Fibroblast of villous mesenchyme (primary cell): ENCODE measurements around the gene TTC31. TPM values are rescaled to one million over a fixed set of nuclear protein-coding genes. Genes with fewer than 3 reads are reported as not detected.
"Not testable (repeated sequence)": the region's sequence is repeated elsewhere in the genome, so short reads cannot be mapped to it uniquely, and the experiment has no call there.

Source experiments
- DNase-seq: peaks from one replicate; pipeline ENCODE4 v3.0.0-alpha.2; 2010; ENCODE audit warnings: low read depth
- H3K4me3 ChIP-seq: 2 replicates; pipeline ENCODE4 v1.5.1; 2011; ENCODE audit warnings: low read depth, mild to moderate bottlenecking, low read length
- CTCF ChIP-seq: IDR thresholded peaks from 2 replicates; pipeline ENCODE4 v1.5.1; 2012; ENCODE audit warnings: low read depth, mild to moderate bottlenecking, low read length; ENCODE audit not compliant: insufficient read depth
- total RNA-seq: library from RNA; depleted of rRNA; stranded (reverse); fragments of >200 nt; gene quantifications from 2 replicates; pipeline ENCODE4 v1.2.3, GENCODE V29; 2012

The TTC31 gene
- total RNA-seq, 1 donor, result 8.6 TPM

DNA sequence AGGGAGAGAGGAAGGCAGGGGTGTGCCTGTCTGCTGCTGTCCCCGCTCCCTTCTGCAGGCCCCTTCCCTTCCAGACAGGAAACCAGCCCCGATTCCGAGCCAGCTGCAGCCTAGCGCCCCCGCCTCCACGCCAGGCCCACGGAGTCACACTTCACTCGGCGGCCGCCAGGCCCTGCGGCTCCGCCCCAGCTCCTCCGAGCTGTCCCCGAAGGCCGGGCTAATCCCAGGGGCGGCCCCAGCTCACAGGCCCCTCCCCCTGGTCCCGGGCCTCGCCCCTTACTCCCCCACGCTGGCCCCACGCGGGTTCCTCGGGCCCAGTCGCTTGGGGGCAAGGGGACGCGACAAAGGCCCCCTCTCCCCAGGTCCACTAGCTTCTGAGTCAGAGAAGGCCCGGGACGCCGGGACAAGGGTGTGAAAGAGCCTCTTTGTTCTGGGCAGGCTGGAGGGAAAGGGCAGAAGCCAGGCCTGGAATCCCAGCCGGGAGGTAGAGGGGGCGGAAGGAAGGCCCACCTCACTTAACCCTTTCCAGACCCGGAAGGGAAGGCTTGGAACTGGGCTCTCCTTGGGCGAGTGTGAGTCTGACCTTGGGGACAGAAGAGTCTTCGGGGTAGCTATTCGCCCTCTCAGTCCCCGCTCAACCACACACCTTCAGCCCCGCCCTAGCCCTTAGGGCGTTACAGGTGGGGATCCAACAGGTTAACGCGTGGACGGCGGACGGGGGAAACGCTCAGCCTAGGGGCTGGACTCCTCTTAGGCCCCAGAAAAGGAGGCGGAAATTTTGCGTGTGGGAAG, 42.3 kb upstream of the TTC31 start:
- DNase-seq, result peak; percentile 85
- TF ChIP-seq CTCF, result peak; percentile 32
- H3K4me3 ChIP-seq, result peak overlapping the region; percentile 59

DNA sequence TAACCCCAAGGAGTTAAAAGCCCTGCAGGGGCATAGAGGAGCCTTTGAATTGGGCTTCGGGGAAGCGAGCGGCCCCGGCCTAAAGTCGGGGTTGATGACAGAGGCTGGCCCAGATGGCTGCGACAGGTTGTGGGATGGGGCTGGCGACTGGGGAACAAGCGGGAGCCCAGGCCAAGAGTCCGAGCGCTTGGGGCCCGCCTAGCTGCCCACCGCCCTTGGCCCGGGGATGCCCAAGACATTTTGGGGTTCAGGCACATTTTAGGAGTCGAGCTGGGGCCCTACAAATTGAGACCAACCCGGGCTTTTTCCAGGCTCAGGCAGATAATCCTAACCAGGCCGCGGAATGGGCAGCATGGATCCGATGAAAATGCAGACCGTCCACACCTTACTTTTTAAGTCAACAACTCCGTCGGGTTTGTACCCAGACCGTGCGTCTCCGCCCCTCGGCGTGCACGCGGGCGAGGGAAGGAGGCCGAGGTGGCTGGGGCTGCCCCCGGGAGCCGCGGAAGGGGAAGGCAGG, 41.7 kb upstream of the TTC31 start:
- no peak for DNase-seq
- no peak for TF ChIP-seq CTCF
- H3K4me3 ChIP-seq, result no peak overlapping the region

DNA sequence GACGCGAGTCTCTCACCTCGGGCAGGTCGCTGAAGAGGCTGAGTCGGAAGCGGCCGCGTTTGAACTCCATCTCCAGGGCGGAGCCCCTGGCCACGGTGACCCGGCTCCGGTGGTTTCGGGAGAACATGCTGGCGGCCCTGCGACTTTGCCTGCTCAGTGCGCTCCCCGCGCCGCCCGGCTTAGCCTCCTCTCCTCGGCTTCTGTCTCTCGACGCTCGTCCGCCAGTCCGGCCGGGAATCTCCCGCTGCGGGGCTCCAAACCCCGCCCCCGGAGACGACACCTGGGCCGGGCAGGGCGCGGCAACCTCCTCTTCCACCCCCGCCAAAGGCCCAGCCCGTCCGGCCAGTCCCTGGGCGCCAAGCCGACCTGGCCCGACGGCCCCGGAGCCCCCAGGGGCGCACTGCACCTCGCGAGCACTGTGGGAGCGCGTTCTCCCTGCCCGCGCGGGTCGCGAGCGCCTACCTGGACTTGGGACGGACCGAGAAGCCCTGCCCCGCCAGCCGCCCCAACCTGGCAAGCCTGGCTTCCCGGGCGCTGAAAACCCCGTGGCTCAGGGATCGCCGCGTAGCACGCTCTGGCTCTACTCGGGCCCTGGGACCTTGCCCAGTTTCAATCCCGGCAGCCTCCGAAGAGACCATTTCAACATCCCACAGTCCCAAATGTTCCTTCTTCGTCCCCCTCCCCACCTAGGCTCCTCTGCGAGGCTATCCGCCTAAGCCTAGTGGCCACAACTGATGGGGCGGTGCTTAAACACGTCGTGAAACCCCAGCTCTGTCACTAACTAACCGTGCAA, 41.0 kb upstream of the TTC31 start, which contains the start of gene RTKN:
TSS of gene RTKN (minus strand) at position 248 of the 793 bp plus-strand sequence. CDS start at position 127, 121 bp downstream.
- H3K4me3 ChIP-seq, result peak within 1 kb of the TSS; percentile 59
- TF ChIP-seq CTCF, result no peak
- no peak for DNase-seq

DNA sequence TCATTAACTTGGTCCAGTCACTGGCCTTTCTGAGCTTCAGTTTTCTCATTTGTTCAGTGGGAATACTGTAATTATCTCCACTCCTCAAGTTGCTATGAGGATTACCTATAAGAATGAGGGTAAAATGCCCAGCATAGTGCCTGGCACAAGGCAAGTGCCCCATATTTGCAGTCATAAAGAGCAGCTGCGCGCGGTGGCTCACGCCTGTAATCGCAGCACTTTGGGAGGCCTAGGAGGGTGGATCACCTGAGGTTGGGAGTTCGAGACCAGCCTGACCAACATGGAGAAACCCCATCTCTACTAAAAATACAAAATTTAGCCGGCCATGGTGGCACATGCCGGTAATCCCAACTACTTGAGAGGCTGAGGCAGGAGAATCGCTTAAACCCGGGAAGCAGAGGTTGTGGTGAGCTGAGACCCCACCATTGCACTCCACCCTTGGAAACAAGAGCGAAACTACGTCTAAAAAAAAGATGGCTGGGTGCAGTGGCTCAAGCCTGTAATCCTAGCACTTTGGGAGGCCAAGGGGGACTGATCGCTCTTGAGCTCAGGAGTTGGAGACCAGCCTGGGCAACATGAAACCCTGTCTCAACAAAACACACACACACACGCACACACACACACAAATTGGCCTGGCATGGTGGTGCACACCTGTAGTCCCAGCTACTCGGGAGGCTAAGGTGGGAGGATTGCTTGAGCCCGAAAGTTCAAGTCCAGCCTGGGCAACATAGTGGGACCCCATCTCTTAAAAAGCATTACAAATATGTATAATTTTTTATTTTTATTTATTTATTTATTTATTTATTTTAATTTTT, 40.2 kb upstream of the TTC31 start:
- not testable (repeated sequence) for H3K4me3 ChIP-seq, DNase-seq

DNA sequence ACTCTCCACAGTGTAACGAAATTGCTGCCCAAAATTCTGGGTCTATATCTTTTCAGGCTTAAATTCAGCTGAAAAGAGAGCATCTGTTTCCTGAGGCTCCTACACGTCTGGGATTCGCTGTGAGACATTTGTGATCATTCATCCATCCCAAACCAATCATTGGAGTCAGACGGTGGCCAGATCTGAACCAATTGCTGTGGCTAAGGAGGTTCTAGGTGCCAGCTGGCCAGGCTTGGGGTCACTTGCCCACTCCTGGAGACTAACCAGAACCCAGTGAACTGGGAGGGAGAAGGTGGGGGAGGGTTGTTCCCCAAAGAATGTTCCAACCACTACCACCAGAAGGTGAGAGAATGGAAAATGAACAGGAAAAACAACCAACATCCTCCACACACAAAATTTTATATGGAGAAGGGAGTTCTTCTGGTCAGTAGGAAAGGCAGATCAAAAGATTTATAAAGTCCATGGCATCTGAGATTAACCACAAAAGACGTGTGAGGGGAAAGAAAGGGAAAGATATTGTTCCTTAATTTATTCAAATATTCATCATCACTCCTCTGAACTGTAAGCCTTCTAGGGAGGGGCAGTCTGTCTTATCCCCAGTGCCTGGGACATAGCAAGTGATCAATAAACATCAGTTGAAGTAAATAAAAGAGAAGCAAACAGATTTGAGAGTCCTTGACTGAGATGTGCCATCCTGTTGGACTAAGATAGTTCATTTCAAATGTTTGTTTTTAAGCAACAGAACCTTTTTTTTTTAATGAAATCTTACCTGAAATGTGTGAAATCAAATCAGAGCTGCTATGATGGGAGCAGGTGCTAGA, 38.2 kb upstream of the TTC31 start:
- DNase-seq, result no peak
- no peak overlapping the region for H3K4me3 ChIP-seq
- no peak for TF ChIP-seq CTCF

- DNase-seq, result no peak
- no peak overlapping the region for H3K4me3 ChIP-seq
- TF ChIP-seq CTCF, result no peak
These were observed 35.5 kb upstream of the TTC31 start for GRCh38 chr2:74447230-74447999.
